SK-N-SH (cell line): Measurements from ENCODE around the gene GOLGA6C.

Source experiments
- CTCF ChIP-seq: fragments of 200-600 bp; sonication (generic); IDR thresholded peaks from 2 replicates; pipeline ENCODE4 v1.6.1; 2017; ENCODE audit warnings: antibody characterized with exemption, mild to moderate bottlenecking, moderate library complexity
- EZH2phosphoT487 ChIP-seq: fragments of 200-600 bp; sonication (generic); IDR thresholded peaks from 2 replicates; pipeline ENCODE4 v1.6.1; 2017; ENCODE audit warnings: low read depth, mixed run types, mild to moderate bottlenecking, antibody characterized with exemption, moderate library complexity, borderline replicate concordance
- IRF3 ChIP-seq: fragments of 150-350 bp; IDR thresholded peaks from 2 replicates; pipeline ENCODE4 v1.6.1; 2016; ENCODE audit warnings: mild to moderate bottlenecking, low read depth, low read length
- PBX3 ChIP-seq: IDR thresholded peaks from 2 replicates; pipeline ENCODE4; 2012
- POLR2AphosphoS5 ChIP-seq: IDR thresholded peaks from 2 replicates; pipeline ENCODE4 v1.6.1; 2012; ENCODE audit warnings: low read depth, low read length
- RAD21 ChIP-seq: IDR thresholded peaks from 2 replicates; pipeline ENCODE4 v1.6.1; 2012; ENCODE audit warnings: mild to moderate bottlenecking, low read length
- REST ChIP-seq: IDR thresholded peaks from 2 replicates; pipeline ENCODE4 v1.6.1; 2012; ENCODE audit warnings: mild to moderate bottlenecking, low read depth, low read length, moderate library complexity
- RXRA ChIP-seq: IDR thresholded peaks from 2 replicates; pipeline ENCODE4 v1.4.0; 2012; ENCODE audit warnings: low read depth, mild to moderate bottlenecking, borderline replicate concordance
- SMC3 ChIP-seq: IDR thresholded peaks from 2 replicates; pipeline ENCODE4 v1.6.1; 2012; ENCODE audit warnings: low read depth, low read length, improper control_type of control experiment
- TCF12 ChIP-seq: IDR thresholded peaks from 2 replicates; pipeline ENCODE4 v1.4.0; 2012
- YY1 ChIP-seq: IDR thresholded peaks from 2 replicates; pipeline ENCODE4 v1.4.0; 2012; ENCODE audit warnings: low read depth, mild to moderate bottlenecking

GRCh38 chr15:75307778-75308390, 49.8 kb downstream of the GOLGA6C start:
- TF ChIP-seq TCF12 (no peak), CTCF (peak; percentile 32; the same call in 1 of the 2 replicates), IRF3 (no peak), YY1 (no peak), RXRA (no peak), RAD21 (peak; percentile 55), POLR2AphosphoS5 (no peak), PBX3 (no peak), EZH2phosphoT487 (no peak), SMC3 (no peak), REST (no peak)
